ENCODE data around the gene RGS11.

The RGS11 gene

DNA sequence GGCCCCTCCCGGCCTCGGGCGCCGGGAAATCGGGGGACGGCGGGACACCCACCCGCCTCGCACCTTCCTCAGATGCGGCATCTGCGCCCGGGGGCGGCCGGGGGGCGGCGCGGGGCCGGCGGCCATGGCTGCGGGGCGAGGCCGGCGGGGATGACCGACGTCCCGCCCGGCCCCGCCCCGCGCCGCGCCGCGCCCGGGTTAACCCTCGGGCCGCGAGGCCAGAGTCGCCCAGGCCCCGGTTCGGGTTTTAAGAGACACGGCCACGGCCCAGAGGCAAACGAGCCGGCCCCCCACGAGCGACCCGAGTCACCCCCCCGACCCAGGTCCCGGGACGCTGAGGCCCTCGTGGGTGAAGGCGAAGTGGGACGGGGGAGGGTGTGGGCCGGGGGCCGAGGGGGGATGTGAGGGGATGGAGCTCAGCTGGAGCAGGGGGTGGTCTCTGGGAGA is at the start of gene RGS11:
RGS11 (minus strand) TSS at position 159 of the 447 bp plus-strand sequence; CDS start at position 126, 33 bp downstream.
- in situ Hi-C loops (cut with HindIII; ENCODE audit: low pct_ligation_motif_present, low pct_unique_long_range_greater_than_20kb, low sequenced_read_pairs): no loop called here
- DNase-seq: no peak

- in situ Hi-C loops (cut with HindIII; ENCODE audit: low pct_ligation_motif_present, low pct_unique_long_range_greater_than_20kb, low sequenced_read_pairs): no loop called here
- DNase-seq: no peak
These were observed 48.9 kb upstream of the RGS11 start for GRCh38 chr16:324451-325334.

DNA sequence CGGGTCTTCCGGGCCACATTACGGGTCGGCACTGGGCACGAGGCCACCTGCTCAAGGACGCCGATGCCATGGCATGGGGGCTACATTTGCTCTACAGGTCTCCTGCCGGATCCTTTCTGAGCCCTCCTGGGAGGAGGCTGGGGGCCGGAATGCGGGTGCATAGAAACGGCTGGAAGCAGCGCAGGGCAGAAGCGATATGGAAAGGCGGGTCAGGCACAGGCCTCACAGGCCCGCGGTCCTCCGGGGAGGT is 48.4 kb upstream of the RGS11 start:
- no peak for DNase-seq
- in situ Hi-C loops (cut with HindIII; ENCODE audit: low pct_ligation_motif_present, low pct_unique_long_range_greater_than_20kb, low sequenced_read_pairs): no loop called here

- in situ Hi-C loops (cut with HindIII; ENCODE audit: low pct_ligation_motif_present, low pct_unique_long_range_greater_than_20kb, low sequenced_read_pairs): no loop called here
- no peak for DNase-seq
These were observed 46.9 kb upstream of the RGS11 start for GRCh38 chr16:322476-323143.

DNA sequence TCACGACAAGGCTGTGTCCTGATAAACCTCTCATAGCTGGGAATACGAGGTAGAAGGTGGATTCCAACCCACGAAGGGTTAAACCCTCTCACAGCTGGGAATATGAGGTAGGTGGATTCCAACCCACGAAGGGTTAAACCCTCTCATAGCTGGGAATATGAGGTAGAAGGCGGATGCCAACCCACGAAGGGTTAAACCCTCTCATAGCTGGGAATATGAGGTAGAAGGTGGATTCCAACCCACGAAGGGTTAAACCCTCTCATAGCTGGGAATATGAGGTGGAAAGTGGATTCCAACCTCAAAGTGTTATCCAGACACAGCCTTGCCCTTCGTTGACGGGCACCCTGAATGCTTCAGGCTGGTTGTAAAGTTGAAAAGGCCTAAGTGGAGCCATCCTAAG is 45.8 kb upstream of the RGS11 start:
- in situ Hi-C loops (cut with HindIII; ENCODE audit: low pct_ligation_motif_present, low pct_unique_long_range_greater_than_20kb, low sequenced_read_pairs): no loop called here
- no peak for DNase-seq

GRCh38 chr16:320206-320605 is 44.5 kb upstream of the RGS11 start:
- DNase-seq: no peak
- in situ Hi-C loops (cut with HindIII; ENCODE audit: low pct_ligation_motif_present, low pct_unique_long_range_greater_than_20kb, low sequenced_read_pairs): no loop called here

DNA sequence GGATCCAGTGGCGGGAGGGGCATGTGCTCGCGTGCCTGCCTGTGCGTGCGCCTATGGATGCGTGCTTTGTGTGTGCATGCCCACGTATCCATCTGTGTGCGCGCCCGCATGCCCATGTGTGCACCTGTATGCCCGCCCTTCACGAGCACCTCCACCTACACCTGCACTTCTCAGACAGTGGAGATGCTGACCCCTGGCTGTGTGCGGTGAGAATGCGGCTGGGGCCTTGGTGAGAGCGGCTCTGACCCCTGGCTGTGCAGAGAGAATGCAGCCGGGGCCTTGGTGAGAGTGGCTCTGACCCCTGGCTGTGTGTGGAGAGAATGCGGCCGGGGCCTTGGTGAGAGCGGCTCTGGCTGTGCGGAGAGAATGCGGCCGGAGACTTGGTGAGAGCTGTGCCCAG is 42.9 kb upstream of the RGS11 start:
- DNase-seq: peak; percentile 31
- in situ Hi-C loops (cut with HindIII; ENCODE audit: low pct_ligation_motif_present, low pct_unique_long_range_greater_than_20kb, low sequenced_read_pairs): no loop called here

DNA sequence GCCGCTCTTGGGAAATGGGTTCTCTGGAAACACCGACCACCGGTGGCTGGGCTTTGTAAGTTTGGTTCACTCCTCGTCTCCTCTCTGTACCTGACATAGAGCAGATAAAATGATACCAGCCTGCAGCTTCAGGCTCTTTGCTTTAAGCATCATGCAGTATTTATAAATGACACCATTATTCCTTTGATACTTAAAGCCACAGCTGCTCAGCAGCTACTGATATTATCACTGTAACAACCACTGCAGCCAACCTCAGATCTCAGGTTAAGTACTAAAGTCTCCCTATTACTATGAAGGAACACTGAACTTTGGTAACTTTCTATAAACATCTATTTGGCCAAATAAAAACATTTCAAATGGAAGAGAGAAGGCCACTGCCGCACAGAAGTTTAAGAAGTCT is 41.8 kb upstream of the RGS11 start:
- DNase-seq: no peak
- in situ Hi-C loops (cut with HindIII; ENCODE audit: low pct_ligation_motif_present, low pct_unique_long_range_greater_than_20kb, low sequenced_read_pairs): no loop called here

GRCh38 chr16:316741-317464 is 41.2 kb upstream of the RGS11 start:
- no peak for DNase-seq
- in situ Hi-C loops (cut with HindIII; ENCODE audit: low pct_ligation_motif_present, low pct_unique_long_range_greater_than_20kb, low sequenced_read_pairs): no loop called here

- DNase-seq: no peak
These were observed 39.1 kb upstream of the RGS11 start for GRCh38 chr16:314795-315299.

DNA sequence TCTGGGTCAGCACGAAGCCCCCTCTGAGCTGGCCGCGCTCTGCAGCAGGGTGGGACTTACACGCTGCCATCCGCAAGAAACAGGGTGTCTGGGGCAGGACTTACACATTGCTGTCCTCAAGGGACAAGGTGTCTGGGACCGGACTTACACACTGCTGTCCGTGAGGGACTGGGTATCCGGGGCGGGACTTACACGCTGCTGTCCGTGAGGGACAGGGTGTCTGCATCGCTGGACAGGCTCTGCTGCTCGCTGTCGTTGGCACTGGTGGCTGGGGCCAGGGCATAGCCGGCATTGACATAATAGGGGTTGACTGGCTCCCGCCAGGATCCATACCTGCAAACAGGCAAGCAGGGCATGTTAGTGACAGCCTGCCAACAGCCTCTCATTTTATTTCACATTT is 38.6 kb upstream of the RGS11 start:
- in situ Hi-C loops (cut with HindIII; ENCODE audit: low pct_ligation_motif_present, low pct_unique_long_range_greater_than_20kb, low sequenced_read_pairs): no loop called here
- no peak for DNase-seq

More at GRCh38 chr16:314795-315299, 39.1 kb upstream of the RGS11 start:
- in situ Hi-C loops (cut with HindIII; ENCODE audit: low pct_ligation_motif_present, low pct_unique_long_range_greater_than_20kb, low sequenced_read_pairs): no loop called here

- in situ Hi-C loops (cut with HindIII; ENCODE audit: low pct_ligation_motif_present, low pct_unique_long_range_greater_than_20kb, low sequenced_read_pairs): no loop called here
- no peak for DNase-seq
These were observed 36.0 kb upstream of the RGS11 start for GRCh38 chr16:311725-312124.

GRCh38 chr16:309476-309875 is 33.7 kb upstream of the RGS11 start:
- DNase-seq: no peak
- in situ Hi-C loops (cut with HindIII; ENCODE audit: low pct_ligation_motif_present, low pct_unique_long_range_greater_than_20kb, low sequenced_read_pairs): no loop called here

DNA sequence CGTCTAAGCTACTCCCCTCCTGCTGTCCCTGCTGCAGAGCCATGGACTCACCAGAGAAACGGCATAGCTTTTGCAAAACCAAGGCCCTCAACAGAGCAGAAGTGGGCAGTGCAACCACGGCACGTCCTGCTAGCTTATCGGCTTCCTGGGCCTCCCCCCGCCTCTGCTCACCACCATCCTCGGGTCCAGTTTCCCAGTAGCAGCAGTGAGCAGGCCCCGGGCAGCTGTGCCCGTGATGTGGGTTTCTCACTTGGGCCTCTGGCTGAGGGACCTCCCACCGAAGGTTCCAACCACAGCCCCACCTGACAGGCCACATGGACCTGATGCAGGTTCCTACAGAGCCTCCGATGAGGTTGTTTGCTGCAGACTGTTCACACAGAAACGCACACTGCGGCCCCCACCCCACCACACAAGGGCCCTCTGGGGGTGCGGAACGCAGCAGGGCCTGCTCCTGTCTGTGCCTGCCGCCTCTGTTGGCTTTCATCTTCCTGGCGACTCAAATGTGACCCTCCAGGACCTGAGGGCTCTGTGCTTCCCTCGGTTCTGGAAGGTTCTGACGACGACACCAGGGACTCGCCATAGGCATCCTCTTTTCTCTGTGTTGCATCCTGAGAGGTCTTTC is 32.1 kb upstream of the RGS11 start:
- DNase-seq: no peak
- in situ Hi-C loops (cut with HindIII; ENCODE audit: low pct_ligation_motif_present, low pct_unique_long_range_greater_than_20kb, low sequenced_read_pairs): no loop called here

GRCh38 chr16:306911-307370 is 31.2 kb upstream of the RGS11 start:
- in situ Hi-C loops (cut with HindIII; ENCODE audit: low pct_ligation_motif_present, low pct_unique_long_range_greater_than_20kb, low sequenced_read_pairs): no loop called here
- no peak for DNase-seq

- in situ Hi-C loops (cut with HindIII; ENCODE audit: low pct_ligation_motif_present, low pct_unique_long_range_greater_than_20kb, low sequenced_read_pairs): no loop called here
- DNase-seq: no peak
These were observed 30.3 kb upstream of the RGS11 start for GRCh38 chr16:305916-306626.

- in situ Hi-C loops (cut with HindIII; ENCODE audit: low pct_ligation_motif_present, low pct_unique_long_range_greater_than_20kb, low sequenced_read_pairs): no loop called here
- DNase-seq: peak; percentile 30
These were observed 28.2 kb upstream of the RGS11 start for GRCh38 chr16:303760-304505.

- no peak for DNase-seq
- in situ Hi-C loops (cut with HindIII; ENCODE audit: low pct_ligation_motif_present, low pct_unique_long_range_greater_than_20kb, low sequenced_read_pairs): no loop called here
These were observed 26.2 kb upstream of the RGS11 start for GRCh38 chr16:301950-302349.
